K562 (cell line): ENCODE results near the gene RARRES2.

Experiments
- BDP1 ChIP-seq: IDR thresholded peaks from 3 replicates; pipeline ENCODE4 v1.6.1; 2011; ENCODE audit not compliant: insufficient read length, insufficient read depth
- ELF1 ChIP-seq: fragments of 200-800 bp; sonication (Bioruptor generic); IDR thresholded peaks from 2 replicates; pipeline ENCODE4 v1.6.1; 2016; ENCODE audit warnings: missing genetic modification characterization, missing compliant biosample characterization
- GATA2 ChIP-seq: sonication (generic); formaldehyde crosslinking; IDR thresholded peaks from 2 replicates; pipeline ENCODE4 v1.4.0; 2020; ENCODE audit warnings: mild to moderate bottlenecking, missing genetic modification reagents
- SMAD3 ChIP-seq: fragments of 450-650 bp; formaldehyde crosslinking; conservative IDR thresholded peaks from 2 replicates; pipeline ENCODE4 v1.4.0; 2020; ENCODE audit warnings: mild to moderate bottlenecking
- TF ChIP-seq, protein P1 (sequence below), 3 experiments: IDR thresholded peaks in 2 of 3; conservative IDR thresholded peaks in 1 of 3; 2 replicates each; pipeline ENCODE4 v1.5.1; 2011 to 2012; ENCODE audit warnings: low read length in 3 of 3, mild to moderate bottlenecking in 3 of 3, control low read depth in 2 of 3, improper control_type of control experiment in 1 of 3, inconsistent platforms in 1 of 3, low read depth in 1 of 3, mixed read lengths in 1 of 3, moderate library complexity in 1 of 3; ENCODE audit not compliant: insufficient read depth in 2 of 3
- TF ChIP-seq, protein P2 (sequence below): sonication (generic); formaldehyde crosslinking; IDR thresholded peaks from 2 replicates; pipeline ENCODE4 v1.9.0; 2022; ENCODE audit warnings: mild to moderate bottlenecking, missing genetic modification reagents

DNA sequence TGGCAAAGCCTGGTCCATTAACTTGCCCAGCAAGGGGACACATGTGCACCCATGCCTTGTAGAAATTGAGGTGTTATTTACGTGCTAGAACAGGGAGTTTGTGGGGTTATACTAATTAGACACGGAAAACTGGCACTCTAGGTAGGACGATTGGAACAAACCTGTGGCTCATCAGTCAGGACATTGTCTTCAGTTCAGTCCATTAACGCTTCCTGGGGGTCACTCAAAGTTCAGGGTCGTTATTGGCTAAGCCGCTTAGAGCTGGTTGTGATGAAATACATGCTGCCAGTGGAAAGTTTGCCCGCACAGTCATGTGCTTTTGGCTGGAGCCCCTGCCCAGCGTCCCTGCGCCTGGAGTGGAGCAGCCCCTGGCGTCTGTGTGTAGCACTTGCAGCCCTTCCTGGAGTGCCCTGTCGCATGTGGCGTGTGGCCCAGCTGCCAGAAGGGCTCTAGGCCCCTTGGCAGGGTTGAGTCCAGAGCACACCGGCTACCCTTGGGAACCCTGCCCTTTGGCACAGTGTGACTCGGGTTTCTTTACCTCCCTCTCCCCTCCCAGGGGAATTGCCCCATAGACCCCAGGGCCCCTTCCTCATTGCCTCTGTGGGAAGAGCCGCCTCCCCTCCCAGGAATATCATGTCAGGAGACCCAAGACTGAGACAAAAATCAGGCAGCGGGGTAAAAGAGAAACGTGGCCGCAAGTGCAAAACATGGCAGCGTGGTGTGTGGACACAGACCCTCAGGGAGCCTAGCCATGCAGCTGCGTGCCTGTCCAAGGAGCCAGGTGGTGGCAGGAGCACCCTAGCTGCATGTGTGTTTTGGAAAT lies 47.5 kb upstream of the RARRES2 start:
- TF ChIP-seq, protein P1, sequence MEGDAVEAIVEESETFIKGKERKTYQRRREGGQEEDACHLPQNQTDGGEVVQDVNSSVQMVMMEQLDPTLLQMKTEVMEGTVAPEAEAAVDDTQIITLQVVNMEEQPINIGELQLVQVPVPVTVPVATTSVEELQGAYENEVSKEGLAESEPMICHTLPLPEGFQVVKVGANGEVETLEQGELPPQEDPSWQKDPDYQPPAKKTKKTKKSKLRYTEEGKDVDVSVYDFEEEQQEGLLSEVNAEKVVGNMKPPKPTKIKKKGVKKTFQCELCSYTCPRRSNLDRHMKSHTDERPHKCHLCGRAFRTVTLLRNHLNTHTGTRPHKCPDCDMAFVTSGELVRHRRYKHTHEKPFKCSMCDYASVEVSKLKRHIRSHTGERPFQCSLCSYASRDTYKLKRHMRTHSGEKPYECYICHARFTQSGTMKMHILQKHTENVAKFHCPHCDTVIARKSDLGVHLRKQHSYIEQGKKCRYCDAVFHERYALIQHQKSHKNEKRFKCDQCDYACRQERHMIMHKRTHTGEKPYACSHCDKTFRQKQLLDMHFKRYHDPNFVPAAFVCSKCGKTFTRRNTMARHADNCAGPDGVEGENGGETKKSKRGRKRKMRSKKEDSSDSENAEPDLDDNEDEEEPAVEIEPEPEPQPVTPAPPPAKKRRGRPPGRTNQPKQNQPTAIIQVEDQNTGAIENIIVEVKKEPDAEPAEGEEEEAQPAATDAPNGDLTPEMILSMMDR (IDR thresholded peaks at IDR 0.05 in 2 of 3, conservative IDR thresholded peaks at IDR 0.05 in 1 of 3; ENCODE audit: insufficient read depth in 2 of 3, low read depth in 1 of 3, low read length in 3 of 3), result peak; percentile 23 to 38 (median 24); a peak in 4 of 6 replicates
- TF ChIP-seq ELF1 (tag), result no peak
- TF ChIP-seq, protein P2, sequence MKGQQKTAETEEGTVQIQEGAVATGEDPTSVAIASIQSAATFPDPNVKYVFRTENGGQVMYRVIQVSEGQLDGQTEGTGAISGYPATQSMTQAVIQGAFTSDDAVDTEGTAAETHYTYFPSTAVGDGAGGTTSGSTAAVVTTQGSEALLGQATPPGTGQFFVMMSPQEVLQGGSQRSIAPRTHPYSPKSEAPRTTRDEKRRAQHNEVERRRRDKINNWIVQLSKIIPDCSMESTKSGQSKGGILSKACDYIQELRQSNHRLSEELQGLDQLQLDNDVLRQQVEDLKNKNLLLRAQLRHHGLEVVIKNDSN (CRISPR knock-in tag), result no peak
- TF ChIP-seq BDP1, result no peak
- no peak for TF ChIP-seq GATA2 (CRISPR knock-in tag)
- no peak for TF ChIP-seq SMAD3
